Neural cell (in vitro differentiated cells): ENCODE measurements around the gene DIS3L2. TPM values are rescaled to one million over a fixed set of nuclear protein-coding genes. Genes with fewer than 3 reads are reported as not detected.

ENCODE experiments used
- H2AFZ ChIP-seq: fragments of 200-600, 300-800 bp; sonication (generic), shearing (Covaris generic); 2 replicates; pipeline ENCODE4 v1.6.0; 2014; ENCODE audit warnings: low read depth, mild to moderate bottlenecking, antibody characterized with exemption, low read length, moderate library complexity
- H3F3A ChIP-seq: fragments of 200-600 bp; shearing (Covaris generic); 2 replicates; pipeline ENCODE4 v1.6.1; 2016; ENCODE audit warnings: mild to moderate bottlenecking, moderate library complexity, mixed read lengths, antibody characterized with exemption, low read length; ENCODE audit not compliant: insufficient read depth, poor library complexity, severe bottlenecking
- H3K27ac ChIP-seq: fragments of 200-600, 300-800 bp; sonication (generic), shearing (Covaris generic); 2 replicates; pipeline ENCODE4 v1.5.1; 2014; ENCODE audit warnings: mild to moderate bottlenecking, low read length, moderate library complexity
- H3K27me3 ChIP-seq: fragments of 300-800, 200-600 bp; sonication (generic), shearing (Covaris generic); 2 replicates; pipeline ENCODE4 v1.6.0; 2014; ENCODE audit warnings: mild to moderate bottlenecking, low read depth, low read length, moderate library complexity; ENCODE audit not compliant: insufficient read depth
- H3K36me3 ChIP-seq: fragments of 300-800, 200-600 bp; sonication (generic), shearing (Covaris generic); 2 replicates; pipeline ENCODE4 v1.5.1; 2014; ENCODE audit warnings: mild to moderate bottlenecking, antibody characterized with exemption, low read length, moderate library complexity; ENCODE audit not compliant: insufficient read depth
- H3K4me2 ChIP-seq: fragments of 300-800, 200-600 bp; sonication (generic), shearing (Covaris generic); 2 replicates; pipeline ENCODE4 v1.6.0; 2014; ENCODE audit warnings: mild to moderate bottlenecking, low read length
- H3K4me3 ChIP-seq: fragments of 300-800, 200-600 bp; sonication (generic), shearing (Covaris generic); 2 replicates; pipeline ENCODE4 v1.5.1; 2014; ENCODE audit warnings: mild to moderate bottlenecking, low read length, moderate library complexity
- H3K79me2 ChIP-seq: fragments of 200-600 bp; shearing (Covaris generic); replicated peaks from 2 replicates; pipeline ENCODE4 v1.6.0; 2014; ENCODE audit warnings: mild to moderate bottlenecking, low read length, moderate library complexity; ENCODE audit not compliant: insufficient read depth
- H3K9ac ChIP-seq: fragments of 300-800, 200-600 bp; sonication (generic), shearing (Covaris generic); 2 replicates; pipeline ENCODE4 v1.6.1; 2016; ENCODE audit warnings: mild to moderate bottlenecking, low read length, mixed read lengths
- H3K9me2 ChIP-seq: fragments of 200-600 bp; shearing (Covaris generic); 2 replicates; pipeline ENCODE4 v1.6.1; 2016; ENCODE audit warnings: mild to moderate bottlenecking, low read length, mixed read lengths; ENCODE audit not compliant: insufficient read depth
- H3K9me3 ChIP-seq: fragments of 200-600, 300-800 bp; sonication (generic), shearing (Covaris generic); 2 replicates; pipeline ENCODE4 v1.6.1; 2016; ENCODE audit warnings: mild to moderate bottlenecking, mixed run types, low read length, moderate library complexity, mixed read lengths
- H4K20me1 ChIP-seq: fragments of 200-600 bp; shearing (Covaris generic); 2 replicates; pipeline ENCODE4 v1.6.1; 2016; ENCODE audit warnings: mild to moderate bottlenecking, mixed run types; ENCODE audit not compliant: insufficient read depth
- CTCF ChIP-seq: fragments of 450-650 bp; IDR thresholded peaks from 2 replicates; pipeline ENCODE4 v1.5.1; 2014; ENCODE audit warnings: antibody characterized with exemption, mild to moderate bottlenecking, moderate library complexity; ENCODE audit not compliant: poor library complexity, severe bottlenecking
- EP300 ChIP-seq: fragments of 450-650 bp; conservative IDR thresholded peaks from 2 replicates; pipeline ENCODE4 v1.6.1; 2014; ENCODE audit warnings: antibody characterized with exemption, mild to moderate bottlenecking, moderate library complexity; ENCODE audit not compliant: poor library complexity, severe bottlenecking
- EZH2 ChIP-seq: fragments of 200-600, 300-800 bp; shearing (Covaris generic), sonication (generic); IDR thresholded peaks from 2 replicates; pipeline ENCODE4 v1.6.1; 2014; ENCODE audit warnings: antibody characterized with exemption, low read length, borderline replicate concordance, mild to moderate bottlenecking; ENCODE audit not compliant: insufficient read depth, poor library complexity, severe bottlenecking
- MXI1 ChIP-seq: fragments of 450-650 bp; conservative IDR thresholded peaks from 2 replicates; pipeline ENCODE4 v1.6.1; 2014; ENCODE audit warnings: antibody characterized with exemption, mild to moderate bottlenecking; ENCODE audit not compliant: poor library complexity, severe bottlenecking
- POLR2AphosphoS5 ChIP-seq: IDR thresholded peaks from 2 replicates; pipeline ENCODE4 v1.6.1; 2012
- RAD21 ChIP-seq: fragments of 450-650 bp; conservative IDR thresholded peaks from 2 replicates; pipeline ENCODE4 v1.6.1; 2014; ENCODE audit warnings: antibody characterized with exemption, mild to moderate bottlenecking, moderate library complexity
- REST ChIP-seq: IDR thresholded peaks from 2 replicates; pipeline ENCODE4 v1.6.1; 2012; ENCODE audit warnings: borderline replicate concordance
- SMC3 ChIP-seq: fragments of 450-650 bp; conservative IDR thresholded peaks from 2 replicates; pipeline ENCODE4 v1.6.1; 2014; ENCODE audit warnings: antibody characterized with exemption, mild to moderate bottlenecking, moderate library complexity; ENCODE audit not compliant: poor library complexity
- TAF1 ChIP-seq: IDR thresholded peaks from 2 replicates; pipeline ENCODE4 v1.6.1; 2012; ENCODE audit warnings: low read depth
- polyA plus RNA-seq: library from polyadenylated mRNA; depleted of rRNA; stranded (reverse); fragments of >200 nt; gene quantifications from 2 replicates; pipeline ENCODE4 v1.2.3, GENCODE V29; 2014

Gene DIS3L2
- polyA plus RNA-seq, 1 donor from 2014 or later: 20.0 TPM

- no peaks in the 10 kb centered on the region for H3K79me2 ChIP-seq
- no peak overlapping the region for H3K4me3 ChIP-seq
- no peak for TF ChIP-seq EP300
- no peak for TF ChIP-seq POLR2AphosphoS5
- no peak for TF ChIP-seq EZH2
- no peak for TF ChIP-seq TAF1
- no peak for TF ChIP-seq SMC3
- TF ChIP-seq RAD21: no peak
- TF ChIP-seq MXI1: no peak
- TF ChIP-seq CTCF: no peak
- TF ChIP-seq REST: no peak
- H3K27ac ChIP-seq: no peak overlapping the region
- no peaks in the 10 kb centered on the region for H3F3A ChIP-seq
- no peaks in the 10 kb centered on the region for H3K9me2 ChIP-seq
- no peak overlapping the region for H2AFZ ChIP-seq
- no peak overlapping the region for H3K9ac ChIP-seq
- H3K9me3 ChIP-seq: no peaks in the 10 kb centered on the region
- no peak overlapping the region for H3K4me2 ChIP-seq
- no peaks in the 10 kb centered on the region for H4K20me1 ChIP-seq
- H3K36me3 ChIP-seq: no peaks in the 10 kb centered on the region
- peaks cover 42% of the 10 kb centered on the region for H3K27me3 ChIP-seq
Observed at GRCh38 chr2:232349946-232350635, 388.6 kb downstream of the DIS3L2 start.

- H3K9ac ChIP-seq: no peak overlapping the region
Observed at GRCh38 chr2:232350804-232351685, 389.5 kb downstream of the DIS3L2 start.

More at GRCh38 chr2:232350804-232351685, 389.5 kb downstream of the DIS3L2 start:
- Histone ChIP-seq H3K9me3 (no peaks in the 10 kb centered on the region), H3K79me2 (no peaks in the 10 kb centered on the region), H3K9me2 (no peaks in the 10 kb centered on the region), H3F3A (no peaks in the 10 kb centered on the region), H3K36me3 (no peaks in the 10 kb centered on the region), H3K4me3 (no peak overlapping the region), H2AFZ (no peak overlapping the region), H3K27me3 (peaks cover 42% of the 10 kb centered on the region), H4K20me1 (no peaks in the 10 kb centered on the region), H3K27ac (no peak overlapping the region), H3K4me2 (no peak overlapping the region)
- TF ChIP-seq EP300 (no peak), SMC3 (no peak)
